Fibroblast of mammary gland (primary cell): Measurements from ENCODE around the gene TCN2.
"Not testable (repeated sequence)": the region's sequence is repeated elsewhere in the genome, so short reads cannot be mapped to it uniquely, and the experiment has no call there.

Experiments
- DNase-seq: peaks from one replicate; pipeline ENCODE4 v3.0.0-alpha.2; 2010; ENCODE audit warnings: low read depth
- H3K4me3 ChIP-seq: 2 replicates; pipeline ENCODE4 v1.5.1; 2011; ENCODE audit warnings: low read depth, mild to moderate bottlenecking, low read length, moderate library complexity; ENCODE audit not compliant: control insufficient read depth
- CTCF ChIP-seq: conservative IDR thresholded peaks from 2 replicates; pipeline ENCODE4 v1.5.1; 2011; ENCODE audit warnings: low read depth, low read length, inconsistent platforms; ENCODE audit not compliant: control insufficient read depth, insufficient read depth

The TCN2 gene

GRCh38 chr22:30671071-30671470 is 64.1 kb downstream of the TCN2 start:
- no peak overlapping the region for H3K4me3 ChIP-seq
- TF ChIP-seq CTCF = no peak
- no peak for DNase-seq

- no peak for TF ChIP-seq CTCF
- H3K4me3 ChIP-seq = no peak overlapping the region
- no peak for DNase-seq
Observed at GRCh38 chr22:30673136-30673535, 66.2 kb downstream of the TCN2 start.

- H3K4me3 ChIP-seq = no peak overlapping the region
- TF ChIP-seq CTCF = no peak
- no peak for DNase-seq
Observed at GRCh38 chr22:30674482-30674881, 67.5 kb downstream of the TCN2 start.

DNA sequence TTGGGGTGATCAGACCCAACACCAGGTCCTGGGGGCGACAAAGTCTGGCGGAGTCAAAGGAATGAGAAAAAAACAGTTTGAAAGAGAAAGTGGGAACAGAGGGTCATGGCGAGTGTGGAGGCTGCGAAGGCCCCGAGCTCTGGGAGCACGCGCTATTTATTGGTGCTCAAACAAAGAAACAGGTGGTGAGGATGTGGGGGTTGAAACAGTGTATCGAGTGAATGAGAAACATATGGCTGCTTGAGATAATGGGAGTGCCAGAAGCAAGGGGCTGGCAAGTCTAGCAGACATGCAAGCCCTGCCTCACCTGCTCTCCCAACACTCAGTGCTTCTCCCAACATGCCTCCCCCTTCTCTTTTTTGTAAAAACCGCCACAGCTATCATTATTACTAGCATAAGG is 68.5 kb downstream of the TCN2 start:
- no peak for DNase-seq
- H3K4me3 ChIP-seq = no peak overlapping the region
- no peak for TF ChIP-seq CTCF

DNA sequence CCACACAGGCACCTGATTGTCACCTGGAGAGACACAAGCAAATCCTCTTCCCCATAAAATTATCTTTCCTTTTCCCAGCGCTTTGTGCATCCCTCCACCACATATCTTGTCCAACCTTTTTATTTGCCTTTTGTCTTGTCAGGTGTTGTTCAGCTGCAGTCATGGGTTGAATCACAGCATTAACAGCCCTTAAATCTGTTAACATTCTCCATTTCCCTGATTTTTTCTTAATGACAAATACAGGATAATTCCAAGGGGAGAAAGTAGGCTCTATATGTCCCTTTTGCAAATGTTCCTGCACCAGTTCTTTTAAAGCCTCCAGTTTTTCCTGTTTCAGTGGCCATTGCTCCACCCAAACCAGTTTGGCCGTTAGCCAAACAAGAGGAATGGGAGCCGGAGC is 69.6 kb downstream of the TCN2 start:
- H3K4me3 ChIP-seq, DNase-seq: not testable (repeated sequence)
